Erythroblast (primary cell): ENCODE measurements around the gene DLX5.

Experiments
- GATA1 ChIP-seq: IDR thresholded peaks from 2 replicates; pipeline ENCODE4 v1.6.1; 2011; ENCODE audit warnings: low read depth, mild to moderate bottlenecking, control low read depth, low read length, moderate library complexity
- POLR2A ChIP-seq: IDR thresholded peaks from 2 replicates; pipeline ENCODE4 v1.6.1; 2011; ENCODE audit warnings: mild to moderate bottlenecking, low read length

GRCh38 chr7:97001656-97002554 lies 22.7 kb downstream of the DLX5 start:
- TF ChIP-seq POLR2A (no peak), GATA1 (no peak)
